ENCODE results near the gene PTX4. TPM values are rescaled to one million over a fixed set of nuclear protein-coding genes. Genes with fewer than 3 reads are reported as not detected.
"Not testable (repeated sequence)": the region's sequence is repeated elsewhere in the genome, so short reads cannot be mapped to it uniquely, and the experiment has no call there.

Gene PTX4
- total and polyA plus RNA-seq, 4 donors: 0.11 to 0.14 TPM; not detected in 2

GRCh38 chr16:1472974-1473373 lies 15.8 kb downstream of the PTX4 start:
- H3K9me3 ChIP-seq (ENCODE audit: control insufficient read depth, insufficient read depth, low read length): no peaks in the 10 kb centered on the region
- H3K4me3 ChIP-seq (ENCODE audit: low read depth, low read length): no peak overlapping the region
- peaks cover 25% of the 10 kb centered on the region for H3K36me3 ChIP-seq (ENCODE audit: control insufficient read depth, insufficient read depth, low read length)
- H3K27me3 ChIP-seq (ENCODE audit: control insufficient read depth, insufficient read depth, low read length): no peaks in the 10 kb centered on the region
- DNase-seq (ENCODE audit: low read depth in 4 of 6, low spot score in 6 of 6): no peak
- H3K4me1 ChIP-seq (ENCODE audit: control insufficient read depth, insufficient read depth, low read length): peaks cover 30% of the 10 kb centered on the region
- no peak overlapping the region for H3K27ac ChIP-seq (ENCODE audit: low read depth, low read length)
- 37% methylated on average over 2 of the region's 3 CpGs for WGBS (ENCODE audit: insufficient coverage)

- Histone ChIP-seq H3K27ac (ENCODE audit: low read depth, low read length) (no peak overlapping the region), H3K9me3 (ENCODE audit: control insufficient read depth, insufficient read depth, low read length) (no peaks in the 10 kb centered on the region), H3K27me3 (ENCODE audit: control insufficient read depth, insufficient read depth, low read length) (no peaks in the 10 kb centered on the region), H3K4me1 (ENCODE audit: control insufficient read depth, insufficient read depth, low read length) (peaks cover 37% of the 10 kb centered on the region), H3K36me3 (ENCODE audit: control insufficient read depth, insufficient read depth, low read length) (peaks cover 33% of the 10 kb centered on the region), H3K4me3 (ENCODE audit: low read depth, low read length) (no peak overlapping the region)
- 85% methylated on average over 22 of the region's 26 CpGs for WGBS (ENCODE audit: insufficient coverage)
- DNase-seq (ENCODE audit: low read depth in 4 of 6, low spot score in 6 of 6): no peak
These were observed 17.1 kb downstream of the PTX4 start for GRCh38 chr16:1471569-1472194.

GRCh38 chr16:1470481-1471251 lies 18.1 kb downstream of the PTX4 start:
- Histone ChIP-seq H3K36me3 (ENCODE audit: control insufficient read depth, insufficient read depth, low read length) (peaks cover 40% of the 10 kb centered on the region), H3K27me3 (ENCODE audit: control insufficient read depth, insufficient read depth, low read length) (no peaks in the 10 kb centered on the region), H3K4me1 (ENCODE audit: control insufficient read depth, insufficient read depth, low read length) (peaks cover 32% of the 10 kb centered on the region), H3K9me3 (ENCODE audit: control insufficient read depth, insufficient read depth, low read length) (no peaks in the 10 kb centered on the region), H3K4me3 (ENCODE audit: low read depth, low read length) (no peak overlapping the region), H3K27ac (ENCODE audit: low read depth, low read length) (no peak overlapping the region)
- WGBS (ENCODE audit: insufficient coverage): 84% methylated on average over 14 of the region's 14 CpGs
- no peak for DNase-seq (ENCODE audit: low read depth in 4 of 6, low spot score in 6 of 6)

- Histone ChIP-seq H3K36me3 (ENCODE audit: control insufficient read depth, insufficient read depth, low read length) (peaks cover 49% of the 10 kb centered on the region), H3K4me1 (ENCODE audit: control insufficient read depth, insufficient read depth, low read length) (peaks cover 28% of the 10 kb centered on the region), H3K4me3 (ENCODE audit: low read depth, low read length) (no peak overlapping the region), H3K9me3 (ENCODE audit: control insufficient read depth, insufficient read depth, low read length) (no peaks in the 10 kb centered on the region), H3K27ac (ENCODE audit: low read depth, low read length) (no peak overlapping the region), H3K27me3 (ENCODE audit: control insufficient read depth, insufficient read depth, low read length) (no peaks in the 10 kb centered on the region)
- 78% methylated on average over 20 of the region's 20 CpGs for WGBS (ENCODE audit: insufficient coverage)
- no peak for DNase-seq (ENCODE audit: low read depth in 4 of 6, low spot score in 6 of 6)
These were observed 19.0 kb downstream of the PTX4 start for GRCh38 chr16:1469693-1470201.

- DNase-seq (ENCODE audit: low read depth in 4 of 6, low spot score in 6 of 6); H3K27ac ChIP-seq (ENCODE audit: low read depth, low read length); H3K9me3 ChIP-seq (ENCODE audit: control insufficient read depth, insufficient read depth, low read length); H3K27me3 ChIP-seq (ENCODE audit: control insufficient read depth, insufficient read depth, low read length); H3K4me3 ChIP-seq (ENCODE audit: low read depth, low read length): not testable (repeated sequence)
- WGBS (ENCODE audit: insufficient coverage): 100% methylated on average over 1 of the region's 5 CpGs
- peaks cover 55% of the 10 kb centered on the region for H3K36me3 ChIP-seq (ENCODE audit: control insufficient read depth, insufficient read depth, low read length)
- peaks cover 26% of the 10 kb centered on the region for H3K4me1 ChIP-seq (ENCODE audit: control insufficient read depth, insufficient read depth, low read length)
These were observed 19.6 kb downstream of the PTX4 start for GRCh38 chr16:1469141-1469540.

GRCh38 chr16:1468426-1468810 lies 20.3 kb downstream of the PTX4 start:
- no peak overlapping the region for H3K4me3 ChIP-seq (ENCODE audit: low read depth, low read length)
- peaks cover 18% of the 10 kb centered on the region for H3K4me1 ChIP-seq (ENCODE audit: control insufficient read depth, insufficient read depth, low read length)
- no peak overlapping the region for H3K27ac ChIP-seq (ENCODE audit: low read depth, low read length)
- no peaks in the 10 kb centered on the region for H3K27me3 ChIP-seq (ENCODE audit: control insufficient read depth, insufficient read depth, low read length)
- peaks cover 57% of the 10 kb centered on the region for H3K36me3 ChIP-seq (ENCODE audit: control insufficient read depth, insufficient read depth, low read length)
- H3K9me3 ChIP-seq (ENCODE audit: control insufficient read depth, insufficient read depth, low read length): no peaks in the 10 kb centered on the region
- 98% methylated on average over 12 of the region's 22 CpGs for WGBS (ENCODE audit: insufficient coverage)
- DNase-seq (ENCODE audit: low read depth in 4 of 6, low spot score in 6 of 6): no peak

- Histone ChIP-seq H3K27ac (ENCODE audit: low read depth, low read length) (no peak overlapping the region), H3K4me1 (ENCODE audit: control insufficient read depth, insufficient read depth, low read length) (peaks cover 15% of the 10 kb centered on the region), H3K36me3 (ENCODE audit: control insufficient read depth, insufficient read depth, low read length) (peaks cover 60% of the 10 kb centered on the region), H3K9me3 (ENCODE audit: control insufficient read depth, insufficient read depth, low read length) (no peaks in the 10 kb centered on the region), H3K27me3 (ENCODE audit: control insufficient read depth, insufficient read depth, low read length) (no peaks in the 10 kb centered on the region), H3K4me3 (ENCODE audit: low read depth, low read length) (no peak overlapping the region)
- 83% methylated on average over 12 of the region's 14 CpGs for WGBS (ENCODE audit: insufficient coverage)
- DNase-seq (ENCODE audit: low read depth in 4 of 6, low spot score in 6 of 6): no peak
These were observed 21.7 kb downstream of the PTX4 start for GRCh38 chr16:1466968-1467521.

- no peak overlapping the region for H3K4me3 ChIP-seq (ENCODE audit: low read depth, low read length)
- no peak for DNase-seq (ENCODE audit: low read depth in 4 of 6, low spot score in 6 of 6)
- H3K27ac ChIP-seq (ENCODE audit: low read depth, low read length): no peak overlapping the region
- peaks cover 61% of the 10 kb centered on the region for H3K36me3 ChIP-seq (ENCODE audit: control insufficient read depth, insufficient read depth, low read length)
- H3K4me1 ChIP-seq (ENCODE audit: control insufficient read depth, insufficient read depth, low read length): peaks cover 10% of the 10 kb centered on the region
- 88% methylated on average over 22 of the region's 24 CpGs for WGBS (ENCODE audit: insufficient coverage)
- no peaks in the 10 kb centered on the region for H3K9me3 ChIP-seq (ENCODE audit: control insufficient read depth, insufficient read depth, low read length)
- H3K27me3 ChIP-seq (ENCODE audit: control insufficient read depth, insufficient read depth, low read length): no peaks in the 10 kb centered on the region
These were observed 22.7 kb downstream of the PTX4 start for GRCh38 chr16:1466054-1466453.

GRCh38 chr16:1465567-1465915 lies 23.2 kb downstream of the PTX4 start:
- peaks cover 61% of the 10 kb centered on the region for H3K36me3 ChIP-seq (ENCODE audit: control insufficient read depth, insufficient read depth, low read length)
- DNase-seq (ENCODE audit: low read depth in 4 of 6, low spot score in 6 of 6): no peak
- H3K27ac ChIP-seq (ENCODE audit: low read depth, low read length): no peak overlapping the region
- peaks cover 7% of the 10 kb centered on the region for H3K4me1 ChIP-seq (ENCODE audit: control insufficient read depth, insufficient read depth, low read length)
- no peak overlapping the region for H3K4me3 ChIP-seq (ENCODE audit: low read depth, low read length)
- no peaks in the 10 kb centered on the region for H3K27me3 ChIP-seq (ENCODE audit: control insufficient read depth, insufficient read depth, low read length)
- H3K9me3 ChIP-seq (ENCODE audit: control insufficient read depth, insufficient read depth, low read length): no peaks in the 10 kb centered on the region
- WGBS (ENCODE audit: insufficient coverage): 92% methylated on average over 13 of the region's 13 CpGs
